D721Med (cell line): ENCODE measurements around the gene CDC42EP3.
A peak's percentile ranks its signal among the peaks of the same experiment; 100 is the strongest.

Experiments
- DNase-seq: peaks from one replicate; pipeline ENCODE4 v3.0.0; 2011; ENCODE audit warnings: low spot score; ENCODE audit not compliant: insufficient read length
- FAIRE-seq: peaks from 2 replicates; lab custom pipeline; 2011; peaks lifted over from hg19 to GRCh38; lab: Jason Lieb, UNC
- TF ChIP-seq, protein P1 (sequence below): IDR thresholded peaks from 2 replicates; pipeline ENCODE4 v1.5.1; 2012; ENCODE audit warnings: mild to moderate bottlenecking, control low read depth; ENCODE audit not compliant: insufficient read depth; ENCODE audit errors: missing control alignments

Gene CDC42EP3

DNA sequence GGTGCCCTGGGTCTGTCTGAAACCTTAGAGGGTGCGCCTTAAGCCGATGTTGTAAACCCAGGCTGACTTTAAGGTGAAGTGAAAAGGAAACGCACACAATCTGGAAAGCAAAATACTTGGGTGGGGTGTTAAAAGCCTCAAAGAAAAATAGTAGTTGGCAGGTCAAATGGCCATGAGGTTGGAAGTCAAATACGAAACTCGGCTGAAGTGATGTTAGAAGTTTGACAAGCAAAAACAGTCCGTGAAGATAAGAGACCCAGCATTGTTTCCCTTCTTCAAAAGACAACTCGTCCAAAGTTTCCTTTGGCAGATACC is 1.4 kb upstream of the CDC42EP3 start:
- TF ChIP-seq, protein P1, sequence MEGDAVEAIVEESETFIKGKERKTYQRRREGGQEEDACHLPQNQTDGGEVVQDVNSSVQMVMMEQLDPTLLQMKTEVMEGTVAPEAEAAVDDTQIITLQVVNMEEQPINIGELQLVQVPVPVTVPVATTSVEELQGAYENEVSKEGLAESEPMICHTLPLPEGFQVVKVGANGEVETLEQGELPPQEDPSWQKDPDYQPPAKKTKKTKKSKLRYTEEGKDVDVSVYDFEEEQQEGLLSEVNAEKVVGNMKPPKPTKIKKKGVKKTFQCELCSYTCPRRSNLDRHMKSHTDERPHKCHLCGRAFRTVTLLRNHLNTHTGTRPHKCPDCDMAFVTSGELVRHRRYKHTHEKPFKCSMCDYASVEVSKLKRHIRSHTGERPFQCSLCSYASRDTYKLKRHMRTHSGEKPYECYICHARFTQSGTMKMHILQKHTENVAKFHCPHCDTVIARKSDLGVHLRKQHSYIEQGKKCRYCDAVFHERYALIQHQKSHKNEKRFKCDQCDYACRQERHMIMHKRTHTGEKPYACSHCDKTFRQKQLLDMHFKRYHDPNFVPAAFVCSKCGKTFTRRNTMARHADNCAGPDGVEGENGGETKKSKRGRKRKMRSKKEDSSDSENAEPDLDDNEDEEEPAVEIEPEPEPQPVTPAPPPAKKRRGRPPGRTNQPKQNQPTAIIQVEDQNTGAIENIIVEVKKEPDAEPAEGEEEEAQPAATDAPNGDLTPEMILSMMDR: no peak
- DNase-seq: no peak
- no peak for FAIRE-seq

GRCh38 chr2:37672104-37672869 is 845 bp upstream of the CDC42EP3 start:
- peak; percentile 75 for DNase-seq
- TF ChIP-seq, protein P1: no peak
- FAIRE-seq: no peak

DNA sequence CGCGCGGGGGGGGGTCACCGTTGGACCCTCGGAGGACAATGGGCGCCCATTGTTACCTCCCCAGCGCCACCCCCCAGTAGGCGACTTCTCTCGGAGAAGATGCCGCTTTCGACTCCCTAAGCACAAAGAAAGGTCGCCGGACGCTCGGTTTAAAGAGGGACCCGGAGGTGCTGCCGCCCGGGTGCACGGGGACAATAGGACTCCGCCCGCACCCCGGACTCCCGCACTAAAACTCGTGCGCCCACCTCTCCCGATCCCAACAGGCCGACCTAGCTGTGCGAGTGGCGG is 318 bp upstream of the CDC42EP3 start:
- TF ChIP-seq, protein P1: no peak
- no peak for DNase-seq
- no peak for FAIRE-seq

DNA sequence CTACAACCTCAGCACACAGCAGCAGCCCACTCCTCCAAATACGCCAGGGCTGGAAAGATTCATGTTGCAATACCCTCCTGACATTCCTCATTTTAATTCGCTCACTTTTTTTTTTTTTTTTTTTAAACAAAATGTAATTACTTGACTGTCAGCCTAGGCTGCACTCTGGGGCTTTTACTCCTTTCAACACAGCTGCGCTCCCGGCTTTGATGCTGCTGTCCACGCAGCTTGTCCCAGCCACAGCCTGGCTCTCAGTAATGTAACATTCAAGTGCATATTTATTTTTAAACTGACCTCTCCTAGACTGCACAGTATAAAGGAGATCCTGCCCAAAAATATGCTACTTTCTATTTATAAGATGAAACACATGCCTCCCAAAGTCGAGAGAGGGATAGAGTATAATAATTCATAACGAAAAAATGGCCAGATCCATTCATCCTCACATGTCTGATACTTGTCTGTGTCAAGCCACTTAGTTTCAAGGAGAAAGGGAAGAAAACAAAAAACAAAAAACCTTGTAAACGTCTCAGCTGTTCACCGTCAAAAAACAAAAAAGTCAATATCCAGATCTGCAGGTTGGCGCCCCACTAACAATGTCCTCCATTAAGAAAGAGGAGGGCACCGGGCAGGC is 949 bp downstream of the CDC42EP3 start:
- FAIRE-seq (no peak), DNase-seq (no peak)
- TF ChIP-seq, protein P1: no peak

GRCh38 chr2:37669446-37669845 is 2.0 kb downstream of the CDC42EP3 start:
- DNase-seq (no peak), FAIRE-seq (no peak)

DNA sequence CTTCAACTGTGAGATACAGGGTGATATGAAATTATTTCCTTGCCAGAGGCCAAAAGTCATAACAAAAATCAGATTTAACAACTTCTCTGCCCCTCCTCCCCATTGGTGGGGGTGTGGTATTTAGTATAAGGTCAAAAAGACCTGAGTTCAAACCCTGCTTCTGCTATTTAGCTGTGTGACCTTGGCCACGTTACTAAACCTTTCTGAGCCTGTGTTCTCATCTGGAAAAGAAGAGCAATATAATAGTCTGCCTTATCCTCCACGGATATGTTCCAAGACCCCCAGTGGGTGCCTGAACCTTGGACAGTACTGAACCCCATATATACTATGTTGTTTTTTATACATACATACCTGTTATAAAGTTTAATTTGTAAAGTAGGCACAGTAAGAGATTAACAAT is 3.7 kb downstream of the CDC42EP3 start:
- no peak for DNase-seq
- TF ChIP-seq, protein P1: no peak
- no peak for FAIRE-seq

More at GRCh38 chr2:37669446-37669845, 2.0 kb downstream of the CDC42EP3 start:
- TF ChIP-seq, protein P1: no peak

GRCh38 chr2:37666772-37667171 is 4.7 kb downstream of the CDC42EP3 start:
- no peak for FAIRE-seq
- TF ChIP-seq, protein P1: no peak
- no peak for DNase-seq
